NCI-H128 (cell line): ENCODE results near the gene ZFAND6.

ENCODE experiments used
- DNase-seq: peaks from one replicate; lab custom pipeline; 2025; ENCODE audit not compliant: unreplicated experiment; lab: John Stamatoyannopoulos, UW

The ZFAND6 gene

GRCh38 chr15:80186066-80186465 lies 126.6 kb downstream of the ZFAND6 start:
- DNase-seq: no peak

- no peak for DNase-seq
Measured at GRCh38 chr15:80186597-80186996, 127.1 kb downstream of the ZFAND6 start.
